Natural killer cell (primary cell): ENCODE data around the gene FRAS1. TPM values are rescaled to one million over a fixed set of nuclear protein-coding genes. Genes with fewer than 3 reads are reported as not detected.

ENCODE experiments used
- ATAC-seq, 3 donors: fragments of 150-1000 bp in 2 of 3; fragments of 200-7000 bp in 1 of 3; cut with Tn5 transposase; 1 replicate in 1 of 3; 2 replicates in 2 of 3; pipeline ENCODE4 v1.10.0; 2021; ENCODE audit warnings: mild to moderate bottlenecking in 2 of 3, moderate library complexity in 2 of 3
- DNase-seq, 2 donors: peaks; one replicate each; pipeline versions ENCODE4 v3.0.0 to v3.0.0-alpha.2; 2013 to 2021; ENCODE audit warnings: mixed read lengths in 1 of 2
- H3K27ac ChIP-seq: one replicate; pipeline ENCODE4 v1.5.1; 2013; ENCODE audit warnings: mild to moderate bottlenecking, low read length
- H3K27me3 ChIP-seq: one replicate; pipeline ENCODE4 v1.6.1; 2013; ENCODE audit warnings: low read length; ENCODE audit not compliant: control insufficient read depth, insufficient read depth
- H3K36me3 ChIP-seq: one replicate; pipeline ENCODE4 v1.6.1; 2013; ENCODE audit warnings: low read length; ENCODE audit not compliant: control insufficient read depth, insufficient read depth
- H3K4me1 ChIP-seq: one replicate; pipeline ENCODE4 v1.6.1; 2013; ENCODE audit warnings: low read length; ENCODE audit not compliant: control insufficient read depth, insufficient read depth
- H3K4me3 ChIP-seq: one replicate; pipeline ENCODE4 v1.5.1; 2013; ENCODE audit warnings: low read length
- H3K9me3 ChIP-seq: one replicate; pipeline ENCODE4 v1.6.1; 2013; ENCODE audit warnings: low read length; ENCODE audit not compliant: control insufficient read depth, insufficient read depth
- H3K27ac Mint-ChIP-seq, 2 donors: one replicate each; pipeline ENCODE4 v1.8.0; 2022; ENCODE audit warnings: mild to moderate bottlenecking in 2 of 2, mixed read lengths in 2 of 2, moderate library complexity in 1 of 2
- H3K27me3 Mint-ChIP-seq, 2 donors: one replicate each; pipeline ENCODE4 v1.8.0; 2022; ENCODE audit warnings: low read depth in 2 of 2, mixed read lengths in 2 of 2
- H3K36me3 Mint-ChIP-seq: one replicate; pipeline ENCODE4 v1.8.0; 2022; ENCODE audit warnings: mixed read lengths
- H3K4me1 Mint-ChIP-seq, 2 donors: one replicate each; pipeline ENCODE4 v1.8.0; 2022; ENCODE audit warnings: mixed read lengths in 2 of 2
- H3K4me3 Mint-ChIP-seq: one replicate; pipeline ENCODE4 v1.8.0; 2022; ENCODE audit warnings: mild to moderate bottlenecking, moderate library complexity, mixed read lengths
- H3K9me3 Mint-ChIP-seq, 2 donors: one replicate each; pipeline ENCODE4 v1.8.0; 2022; ENCODE audit warnings: mixed read lengths in 2 of 2
- WGBS: methylation state at CpG from one replicate; pipeline ENCODE4 v1.1.7; 2013; ENCODE audit warnings: missing lambda C conversion rate; ENCODE audit not compliant: insufficient coverage; 5-methylcytosine and 5-hydroxymethylcytosine counted together
- intact Hi-C: fragments of 100-400 bp; cut with micrococcal nuclease; formaldehyde crosslinking; loops from one replicate; pipeline ENCODE4 v1.14.2; 2022
- total RNA-seq, 4 donors: library from RNA; stranded (reverse); fragments of 120-200 nt in 1 of 4; gene quantifications; one replicate each; pipeline versions ENCODE4 v1.2.3 to v1.2.4, GENCODE V29; 2013 to 2022
- TF ChIP-seq, protein P1 (sequence below): fragments of 200-600 bp; IDR thresholded peaks from one replicate; pipeline ENCODE4 v1.8.0; 2022; ENCODE audit warnings: antibody characterized with exemption

FRAS1 gene
- total RNA-seq, 3 donors from 2014 or later (not counting 1 experiment from before 2014, with no cell fraction given), result 0.15 to 0.31 TPM; not detected in 1

DNA sequence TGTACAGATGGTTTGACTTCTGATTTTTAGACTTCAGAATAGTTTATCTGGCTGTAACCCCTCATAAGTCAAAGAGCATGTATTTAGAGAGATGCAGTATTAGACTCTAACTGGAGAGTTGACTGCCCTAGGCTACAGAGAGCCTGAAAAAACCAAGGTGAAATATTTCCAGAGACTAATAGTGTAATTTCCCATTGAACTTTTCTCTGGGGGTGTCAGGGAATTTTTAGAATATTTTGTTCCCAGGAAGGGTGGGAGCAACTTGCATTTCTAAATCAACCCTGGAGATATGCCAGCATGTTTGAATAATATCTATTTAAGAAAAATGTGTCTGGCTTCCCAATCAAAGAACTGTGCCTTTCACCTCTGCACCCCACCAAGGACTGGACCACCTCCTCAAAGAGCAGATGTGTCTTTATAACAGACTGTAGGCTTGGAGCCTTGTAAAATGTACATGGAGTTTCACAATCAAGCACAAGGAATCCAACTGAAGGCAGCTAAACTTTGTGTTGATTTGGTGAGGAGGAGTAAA lies 496.5 kb downstream of the FRAS1 start:
- no peak overlapping the region for H3K27ac Mint-ChIP-seq
- ATAC-seq (no peak), DNase-seq (no peak)
- H3K27me3 ChIP-seq, result peaks cover 11% of the 10 kb centered on the region
- H3K4me1 ChIP-seq, result no peaks in the 10 kb centered on the region
- no peak overlapping the region for H3K4me3 Mint-ChIP-seq
- H3K36me3 ChIP-seq, result no peaks in the 10 kb centered on the region
- peaks cover 7 to 8% of the 10 kb centered on the region in 2 donors for H3K4me1 Mint-ChIP-seq
- TF ChIP-seq, protein P1, sequence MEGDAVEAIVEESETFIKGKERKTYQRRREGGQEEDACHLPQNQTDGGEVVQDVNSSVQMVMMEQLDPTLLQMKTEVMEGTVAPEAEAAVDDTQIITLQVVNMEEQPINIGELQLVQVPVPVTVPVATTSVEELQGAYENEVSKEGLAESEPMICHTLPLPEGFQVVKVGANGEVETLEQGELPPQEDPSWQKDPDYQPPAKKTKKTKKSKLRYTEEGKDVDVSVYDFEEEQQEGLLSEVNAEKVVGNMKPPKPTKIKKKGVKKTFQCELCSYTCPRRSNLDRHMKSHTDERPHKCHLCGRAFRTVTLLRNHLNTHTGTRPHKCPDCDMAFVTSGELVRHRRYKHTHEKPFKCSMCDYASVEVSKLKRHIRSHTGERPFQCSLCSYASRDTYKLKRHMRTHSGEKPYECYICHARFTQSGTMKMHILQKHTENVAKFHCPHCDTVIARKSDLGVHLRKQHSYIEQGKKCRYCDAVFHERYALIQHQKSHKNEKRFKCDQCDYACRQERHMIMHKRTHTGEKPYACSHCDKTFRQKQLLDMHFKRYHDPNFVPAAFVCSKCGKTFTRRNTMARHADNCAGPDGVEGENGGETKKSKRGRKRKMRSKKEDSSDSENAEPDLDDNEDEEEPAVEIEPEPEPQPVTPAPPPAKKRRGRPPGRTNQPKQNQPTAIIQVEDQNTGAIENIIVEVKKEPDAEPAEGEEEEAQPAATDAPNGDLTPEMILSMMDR, result no peak
- H3K36me3 Mint-ChIP-seq, result no peaks in the 10 kb centered on the region
- H3K27ac ChIP-seq, result no peak overlapping the region
- no peaks in the 10 kb centered on the region for H3K9me3 ChIP-seq
- H3K27me3 Mint-ChIP-seq, result peaks cover 28 to 38% of the 10 kb centered on the region in 2 donors
- H3K9me3 Mint-ChIP-seq, result no peaks in the 10 kb centered on the region
- no peak overlapping the region for H3K4me3 ChIP-seq
- intact Hi-C loops, result no loop called here

DNA sequence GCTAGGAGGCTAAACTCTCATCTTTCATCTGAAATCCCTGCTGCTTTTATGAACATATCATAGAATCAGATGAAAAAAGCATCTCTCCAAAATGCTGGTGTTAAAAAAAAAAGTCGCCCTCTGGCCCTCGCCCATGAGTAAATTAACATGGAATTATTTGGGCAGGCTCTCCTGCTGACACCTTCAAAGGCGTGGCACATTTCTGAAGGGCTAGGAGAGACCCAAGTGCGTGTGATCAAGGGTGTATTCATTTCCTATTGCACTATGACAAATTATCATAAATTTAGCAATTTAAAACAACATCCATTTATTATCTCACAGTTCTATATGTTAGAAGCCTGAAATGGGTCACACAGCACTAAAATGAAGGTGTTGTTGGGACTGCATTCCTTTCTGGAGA lies 499.5 kb downstream of the FRAS1 start:
- ATAC-seq (no peak), DNase-seq (no peak)
- Mint-ChIP-seq H3K4me3 (no peak overlapping the region), H3K36me3 (no peaks in the 10 kb centered on the region), H3K27me3 (peaks cover 11 to 15% of the 10 kb centered on the region in 2 donors), H3K27ac (no peak overlapping the region), H3K9me3 (no peaks in the 10 kb centered on the region), H3K4me1 (peaks cover 0 to under 1% of the 10 kb centered on the region in 2 donors)
- peaks cover 5% of the 10 kb centered on the region for H3K27me3 ChIP-seq
- no peak overlapping the region for H3K4me3 ChIP-seq
- 96% methylated on average over 4 of the region's 4 CpGs for WGBS
- intact Hi-C loops, result no loop called here
- no peak overlapping the region for H3K27ac ChIP-seq
- H3K9me3 ChIP-seq, result no peaks in the 10 kb centered on the region
- H3K4me1 ChIP-seq, result no peaks in the 10 kb centered on the region
- TF ChIP-seq, protein P1, result no peak
- H3K36me3 ChIP-seq, result no peaks in the 10 kb centered on the region

DNA sequence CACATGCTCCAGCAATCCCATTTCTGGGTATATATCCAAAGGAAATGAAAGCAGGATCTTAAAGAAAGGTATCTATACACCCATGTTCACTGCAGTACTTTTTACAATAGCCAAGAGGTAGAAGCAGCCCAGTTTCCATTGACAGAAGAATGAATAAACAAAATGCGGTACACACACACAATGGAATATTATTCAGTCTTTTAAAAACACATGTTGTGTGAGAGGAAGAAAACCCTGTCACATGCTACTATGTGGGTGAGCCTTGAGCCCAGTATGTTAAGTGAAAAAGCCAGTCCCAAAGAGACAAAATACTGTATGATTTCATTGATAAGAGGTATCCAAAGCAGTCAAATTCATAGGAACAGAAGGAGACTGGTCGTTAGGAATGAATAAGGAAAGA lies 500.7 kb downstream of the FRAS1 start:
- peaks cover 9 to 15% of the 10 kb centered on the region in 2 donors for H3K27me3 Mint-ChIP-seq
- intact Hi-C loops, result no loop called here
- Histone ChIP-seq H3K36me3 (no peaks in the 10 kb centered on the region), H3K4me1 (no peaks in the 10 kb centered on the region), H3K4me3 (no peak overlapping the region), H3K27me3 (peaks cover 4% of the 10 kb centered on the region), H3K27ac (no peak overlapping the region), H3K9me3 (no peaks in the 10 kb centered on the region)
- H3K27ac Mint-ChIP-seq, result no peak overlapping the region
- H3K4me3 Mint-ChIP-seq, result no peak overlapping the region
- TF ChIP-seq, protein P1, result no peak
- no peak for ATAC-seq
- 50% methylated on average over 1 of the region's 2 CpGs for WGBS
- H3K36me3 Mint-ChIP-seq, result no peaks in the 10 kb centered on the region
- H3K9me3 Mint-ChIP-seq, result no peaks in the 10 kb centered on the region
- DNase-seq, result no peak
- H3K4me1 Mint-ChIP-seq, result no peaks in the 10 kb centered on the region

DNA sequence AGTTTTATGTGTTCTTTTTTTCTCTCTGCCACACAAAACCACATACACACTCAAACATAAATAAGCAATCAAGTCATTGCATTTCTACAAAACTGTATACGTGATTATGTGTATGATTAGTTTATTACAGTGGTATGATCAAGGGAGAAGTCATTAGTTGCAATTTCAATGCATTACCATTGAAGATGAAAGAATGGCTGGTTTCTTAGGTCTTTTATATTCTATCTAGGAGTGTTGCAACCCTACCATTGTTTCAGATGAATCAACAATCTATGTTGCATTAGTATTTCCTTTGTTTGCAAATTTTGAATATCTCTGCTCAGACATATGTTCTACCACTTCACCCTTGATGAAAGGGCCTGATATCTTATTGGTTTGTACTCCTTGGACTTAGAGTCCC lies 501.3 kb downstream of the FRAS1 start:
- Mint-ChIP-seq H3K27me3 (peaks cover 9 to 15% of the 10 kb centered on the region in 2 donors), H3K4me1 (no peaks in the 10 kb centered on the region), H3K9me3 (no peaks in the 10 kb centered on the region), H3K4me3 (no peak overlapping the region), H3K36me3 (no peaks in the 10 kb centered on the region), H3K27ac (no peak overlapping the region)
- Histone ChIP-seq H3K9me3 (no peaks in the 10 kb centered on the region), H3K36me3 (no peaks in the 10 kb centered on the region), H3K27me3 (peaks cover 2% of the 10 kb centered on the region), H3K4me3 (no peak overlapping the region), H3K4me1 (no peaks in the 10 kb centered on the region), H3K27ac (no peak overlapping the region)
- TF ChIP-seq, protein P1, result no peak
- DNase-seq (no peak), ATAC-seq (no peak)
- intact Hi-C loops, result no loop called here
- WGBS, result 80% methylated on average over 1 of the region's 1 CpG
